Left ventricle myocardium superior (tissue), 1 donor: ENCODE data around the gene LINC00632. TPM values are rescaled to one million over a fixed set of nuclear protein-coding genes. Genes with fewer than 3 reads are reported as not detected.
"Not testable (repeated sequence)": the region's sequence is repeated elsewhere in the genome, so short reads cannot be mapped to it uniquely, and the experiment has no call there.

Experiments
- ATAC-seq: fragments of 200-7000 bp; cut with Tn5 transposase; one replicate; pipeline ENCODE4 v1.9.1; 2020; ENCODE audit warnings: mild to moderate bottlenecking, moderate library complexity
- DNase-seq: peaks from one replicate; pipeline ENCODE4 v3.0.0-alpha.2; 2020
- intact Hi-C: fragments of 100-400 bp; cut with micrococcal nuclease; formaldehyde crosslinking; loops from one replicate; pipeline ENCODE4 v1.11.0; 2022
- long read RNA-seq: library from polyadenylated mRNA; unstranded; transcript quantifications from one replicate; pipeline ENCODE4 v2.0.0, GENCODE V29; 2021
- total RNA-seq: library from RNA; stranded (reverse); fragmentation: NEBNext Ultra II Directional; extraction: Animal tissue kit (Norgen Biotek cat#: 25700); gene quantifications from one replicate; pipeline ENCODE4 v1.2.1, GENCODE V29; 2021
- donor health status: DM: no; HTN: yes; CAD: no; lungs with severe emphysema.

LINC00632 gene
- 122 TPM for total RNA-seq
- long read RNA-seq = 0 reads

DNA sequence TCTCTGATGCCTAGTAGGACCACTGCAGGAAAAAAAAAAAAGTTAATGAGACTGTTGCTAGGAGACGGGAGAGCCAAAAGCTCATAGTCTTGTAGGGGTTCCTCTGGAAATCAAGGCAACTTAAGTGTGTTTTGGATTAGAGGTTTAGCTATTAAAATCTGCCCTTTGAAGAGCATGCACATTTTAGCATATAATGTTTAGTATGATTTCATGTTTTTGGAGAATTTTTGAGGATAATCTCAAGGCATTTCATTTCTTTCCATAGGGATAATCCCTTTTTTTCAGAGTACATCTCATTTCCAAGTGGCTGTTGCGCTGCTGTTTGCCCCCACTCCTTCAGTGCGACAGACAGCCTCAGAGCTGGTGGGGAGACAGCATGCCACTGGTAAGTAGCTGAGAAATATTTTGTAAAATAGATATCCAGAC lies at the start of gene LINC00632:
TSS of gene LINC00632 (plus strand) at position 339 of the 426 bp plus-strand sequence.
- intact Hi-C loops = no loop called here
- peak; percentile 44 for ATAC-seq
- DNase-seq = no peak

DNA sequence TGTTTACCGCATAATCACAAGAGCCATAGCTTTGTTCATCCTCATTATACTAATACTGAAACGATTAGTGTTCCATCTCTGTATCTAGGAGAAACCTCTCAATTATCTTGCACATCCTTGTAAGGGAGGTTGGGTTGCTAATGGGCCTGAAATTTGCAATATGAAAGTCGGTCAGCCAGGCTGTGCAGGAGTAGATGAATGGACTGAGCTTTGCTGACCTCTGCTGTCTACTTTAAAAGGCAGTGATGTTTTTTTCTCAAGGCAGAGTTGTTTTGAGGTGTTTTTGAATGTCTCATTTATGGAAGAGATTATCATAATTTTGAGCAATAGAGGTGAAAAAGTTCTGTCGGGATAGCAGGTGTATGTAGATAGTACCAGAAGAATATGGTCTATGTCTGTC lies 47.9 kb upstream of the LINC00632 start:
- DNase-seq = no peak
- intact Hi-C loops = loop anchor here (10.0 kb wide), 1 partner anchor 607 kb away; no protein-coding TSS in a partner anchor
- ATAC-seq = no peak

DNA sequence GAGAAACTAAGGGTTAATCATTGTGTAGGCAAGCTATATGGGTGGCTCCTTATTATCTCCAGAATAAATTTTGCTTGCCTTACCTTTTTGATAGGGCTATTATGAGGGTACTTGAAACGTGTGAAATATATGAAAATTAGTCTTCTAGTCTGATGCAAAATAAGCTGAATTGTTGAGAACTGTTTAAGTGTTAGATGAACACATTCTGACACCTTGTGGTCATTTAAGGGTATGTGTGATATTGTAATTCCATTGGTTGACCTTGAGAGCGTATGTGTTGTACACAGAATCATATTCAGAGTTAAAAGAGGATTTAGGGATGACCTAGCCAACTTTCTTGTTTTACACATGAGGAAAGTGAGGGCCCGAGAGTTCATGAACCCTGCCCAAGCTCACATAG lies 44.6 kb upstream of the LINC00632 start:
- no peak for DNase-seq
- no peak for ATAC-seq
- intact Hi-C loops = loop anchor here (10.0 kb wide), 1 partner anchor 610 kb away; no protein-coding TSS in a partner anchor

DNA sequence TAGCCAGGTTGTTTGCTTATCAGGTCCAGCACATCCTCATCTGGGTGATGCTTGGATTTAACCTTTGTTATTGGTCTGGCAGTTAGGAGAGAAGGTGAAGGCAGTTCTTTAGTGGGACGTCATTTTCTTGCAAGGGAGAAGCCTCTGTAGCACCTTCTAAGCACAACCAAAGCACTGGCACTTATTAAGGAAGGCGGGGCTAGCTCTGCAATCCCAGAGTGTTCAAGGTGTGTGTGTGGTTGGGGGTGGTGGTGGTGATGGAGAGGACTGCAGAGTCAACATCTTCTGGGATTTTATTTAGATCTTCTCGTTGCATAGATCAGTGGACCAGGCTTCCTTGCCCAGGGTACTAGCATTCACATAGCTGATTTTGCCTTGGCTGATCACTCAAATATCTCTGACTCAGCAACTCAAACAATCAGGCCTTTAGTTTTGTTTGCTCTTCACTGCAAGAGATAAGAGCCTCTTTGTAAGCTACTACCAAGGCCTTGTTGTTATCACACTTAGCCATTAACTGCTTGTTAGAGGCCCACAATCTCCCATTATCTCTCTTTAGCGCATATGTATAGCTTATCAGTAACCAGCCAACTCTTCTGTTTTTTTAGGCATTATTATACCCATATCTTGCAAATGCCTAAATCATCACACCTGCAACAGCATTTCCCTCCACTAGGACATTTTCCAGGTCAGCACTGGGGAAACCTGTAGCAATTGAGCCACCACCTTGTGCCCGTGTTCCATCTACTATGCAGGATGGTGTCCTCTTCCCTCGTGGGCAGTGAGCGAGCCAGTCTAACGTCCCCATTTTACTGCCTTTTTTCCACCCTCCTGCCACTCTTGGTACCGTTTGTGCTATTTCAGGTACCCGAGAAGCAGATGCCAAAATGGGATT lies 36.5 kb upstream of the LINC00632 start:
- intact Hi-C loops = no loop called here
- ATAC-seq (no peak), DNase-seq (no peak)

DNA sequence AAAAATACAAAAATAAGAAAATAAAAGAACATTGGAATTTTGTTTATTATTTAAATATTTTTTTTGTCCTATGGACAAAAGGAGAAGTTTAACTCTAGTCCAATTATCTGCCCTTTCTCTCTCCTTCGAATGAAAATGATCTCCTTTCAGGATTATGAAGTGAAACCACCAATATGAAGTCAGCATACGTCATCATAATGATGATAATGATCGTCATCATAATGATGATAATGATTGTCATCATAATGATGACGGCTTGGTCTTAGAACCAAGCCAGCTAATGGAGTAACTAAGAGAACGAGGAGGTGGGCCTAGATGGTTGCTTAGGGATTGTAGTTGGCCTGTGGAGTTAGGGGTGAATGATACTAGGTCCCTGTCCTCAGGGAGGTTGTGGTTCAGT lies 21.9 kb upstream of the LINC00632 start:
- intact Hi-C loops = no loop called here
- DNase-seq = no peak
- no peak for ATAC-seq

DNA sequence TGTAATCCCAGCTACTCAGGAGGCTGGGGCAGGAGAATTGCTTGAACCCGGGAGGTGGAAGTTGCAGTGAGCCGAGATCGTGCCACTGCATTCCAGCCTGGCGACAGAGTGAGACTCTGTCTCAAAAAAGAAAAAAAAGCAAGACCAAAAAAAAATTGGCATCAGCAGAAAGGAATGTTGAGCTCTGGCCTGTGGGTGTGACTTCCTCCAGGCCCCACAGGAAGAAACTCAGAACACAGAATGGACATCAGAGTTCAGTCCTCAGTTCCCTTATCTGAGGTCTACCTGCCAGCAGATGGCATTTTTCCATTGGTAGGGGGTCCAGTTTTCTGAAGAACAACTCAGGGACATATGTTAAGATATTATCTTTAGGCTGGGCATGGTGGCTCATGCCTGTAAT lies 18.0 kb upstream of the LINC00632 start:
- not testable (repeated sequence) for DNase-seq

DNA sequence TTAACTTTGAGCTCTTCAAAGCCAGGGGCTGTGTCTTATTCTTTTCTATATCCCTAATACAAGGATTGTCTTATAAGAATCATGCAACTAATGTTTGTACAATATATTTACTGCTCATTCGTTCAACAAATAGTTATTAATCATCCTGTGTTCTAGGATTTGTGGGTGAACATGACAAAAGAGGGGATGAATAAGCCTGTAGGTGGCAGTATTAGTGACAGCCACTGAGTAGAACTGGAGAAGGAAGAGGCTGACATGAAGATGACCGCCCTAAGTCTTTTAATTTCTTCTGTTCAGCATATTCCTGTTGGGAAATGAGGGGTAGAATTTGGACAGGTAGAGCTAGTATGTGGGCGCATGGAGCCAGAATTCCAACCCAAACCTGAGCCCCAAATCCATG lies 11.9 kb upstream of the LINC00632 start:
- ATAC-seq = no peak
- no peak for DNase-seq
- intact Hi-C loops = no loop called here

More for the DNA sequence above, 18.0 kb upstream of the LINC00632 start:
- ATAC-seq, intact Hi-C loops: not testable (repeated sequence)

DNA sequence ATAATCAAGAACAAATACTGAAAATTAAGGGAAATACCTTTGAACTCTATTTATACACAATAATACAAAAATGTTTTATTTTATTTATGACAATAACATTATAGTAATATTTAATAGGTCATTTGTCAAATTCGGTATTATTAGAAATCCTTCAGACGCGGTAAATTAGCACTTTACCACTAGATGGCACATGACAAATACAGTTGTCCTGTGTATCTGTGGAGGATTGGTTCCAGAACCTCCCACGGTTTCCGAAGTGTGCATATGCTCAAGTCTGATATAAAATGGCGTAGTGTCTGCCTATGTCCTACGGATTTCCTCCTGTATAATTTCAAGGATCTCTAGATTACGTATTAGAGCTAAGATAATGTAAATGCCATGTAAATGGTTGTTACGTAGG lies 8.1 kb upstream of the LINC00632 start:
- intact Hi-C loops = no loop called here
- no peak for ATAC-seq
- DNase-seq = no peak

DNA sequence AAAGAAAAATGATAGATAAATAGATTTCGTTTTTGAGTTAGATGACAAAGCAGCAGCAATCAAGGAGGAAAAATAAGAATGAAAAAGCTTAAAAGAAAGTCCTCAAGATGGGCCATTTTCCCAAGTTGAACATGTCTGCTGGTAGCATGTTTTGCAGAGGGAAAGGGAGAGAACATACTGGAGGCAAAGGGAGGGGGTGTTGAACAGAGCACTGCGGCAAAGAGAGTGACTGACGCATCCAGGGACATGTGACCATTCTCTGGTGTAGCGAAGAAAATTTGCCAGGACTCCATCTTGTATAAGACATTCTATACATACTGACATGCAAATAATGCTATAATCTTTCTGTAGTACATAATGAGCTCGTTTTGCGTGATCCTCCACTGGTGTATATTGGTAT lies 1.2 kb downstream of the LINC00632 start:
- DNase-seq (no peak), ATAC-seq (peak; percentile 59)
- intact Hi-C loops = no loop called here

DNA sequence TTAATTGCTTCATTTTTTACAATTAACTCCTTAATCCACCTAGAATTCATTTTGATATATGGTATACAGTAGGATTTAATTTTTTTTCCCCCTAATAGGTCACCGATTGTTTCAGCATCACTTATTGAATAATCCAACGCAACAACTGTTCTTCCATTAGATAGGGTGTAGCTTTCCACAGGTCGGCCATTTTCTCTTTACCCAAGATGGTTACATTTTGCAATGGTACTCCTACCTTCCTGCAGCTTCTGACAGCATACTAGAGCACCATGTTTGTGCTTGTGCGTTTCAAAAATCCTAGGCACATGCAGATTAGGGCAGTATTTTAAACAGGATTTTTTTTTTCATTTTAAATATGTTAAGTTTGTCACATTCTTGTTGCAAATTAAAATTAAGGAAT lies 2.3 kb downstream of the LINC00632 start:
- ATAC-seq = no peak
- intact Hi-C loops = no loop called here
- DNase-seq = no peak

DNA sequence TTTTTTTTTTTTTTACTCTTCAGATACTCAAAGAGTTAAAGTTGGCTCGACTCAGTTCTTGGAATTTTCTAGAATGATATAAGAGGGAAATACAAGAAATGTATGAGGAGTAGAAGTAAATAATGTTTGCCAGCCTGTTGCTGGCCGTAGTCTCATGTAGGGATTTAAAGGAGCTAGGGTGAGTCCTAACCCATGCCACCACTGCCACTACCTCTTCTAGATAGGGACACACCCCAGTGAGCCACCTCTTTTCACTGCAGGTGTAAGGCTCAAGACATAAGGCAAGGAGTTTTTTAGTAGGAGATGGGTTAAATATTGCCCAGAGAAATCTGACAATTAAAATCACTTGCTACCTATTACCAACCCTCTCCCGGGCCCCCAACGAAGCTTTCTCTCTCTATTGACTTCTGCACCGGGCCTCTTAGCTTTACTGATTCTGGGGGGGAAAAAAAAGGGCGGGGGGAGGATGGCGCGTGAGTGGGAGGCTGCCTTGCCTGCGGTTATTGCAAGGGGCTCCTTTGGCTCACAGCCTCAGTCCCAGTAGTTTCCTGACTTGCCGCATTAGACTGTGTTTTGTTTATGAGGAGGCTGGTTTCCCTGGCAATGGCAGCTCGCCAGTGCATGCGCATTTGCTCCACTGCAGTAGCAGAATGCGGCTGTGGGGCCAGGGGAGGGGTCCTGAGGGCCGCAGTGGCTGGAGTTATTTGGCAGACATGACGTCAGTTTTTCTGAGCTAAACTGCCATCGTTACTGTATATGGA lies 3.0 kb downstream of the LINC00632 start:
- ATAC-seq = peak; percentile 75
- peak; percentile 71 for DNase-seq
- intact Hi-C loops = no loop called here

DNA sequence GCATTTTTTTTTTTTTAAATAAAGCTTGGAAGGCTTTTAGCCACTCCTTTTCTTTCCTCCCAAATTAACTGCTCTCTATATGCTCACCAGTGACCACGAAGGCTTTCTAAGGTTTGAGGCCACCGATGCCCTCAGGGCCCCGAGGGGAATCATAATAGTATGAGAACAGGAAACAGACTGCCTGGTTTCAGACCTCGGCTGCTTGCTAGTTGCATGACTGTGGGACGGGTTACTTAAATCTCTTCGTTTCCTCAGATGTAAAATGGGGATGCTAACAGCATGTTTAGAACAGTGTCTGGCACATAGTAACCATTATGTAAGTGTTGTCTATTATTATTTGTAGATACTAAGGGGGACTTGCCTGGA lies 3.6 kb downstream of the LINC00632 start:
- ATAC-seq (no peak), DNase-seq (no peak)
- intact Hi-C loops = no loop called here

DNA sequence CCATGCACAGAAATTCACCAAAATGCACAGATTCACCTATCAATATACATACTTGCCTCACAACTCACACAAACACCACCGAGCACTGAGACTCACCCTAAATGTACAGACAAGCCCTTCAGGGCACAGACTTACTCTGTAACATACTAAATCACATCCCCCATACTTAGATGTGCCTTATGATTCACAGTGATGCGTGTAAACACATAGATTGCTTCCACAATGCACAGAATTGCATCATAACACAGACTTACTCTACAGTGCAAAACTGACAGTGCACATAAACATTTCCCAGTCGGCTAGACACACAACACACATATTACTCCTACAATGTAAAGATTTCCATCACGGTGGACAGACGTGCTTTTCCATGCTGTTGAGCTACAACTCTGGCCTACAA lies 6.2 kb downstream of the LINC00632 start:
- ATAC-seq = no peak
- intact Hi-C loops = no loop called here

DNA sequence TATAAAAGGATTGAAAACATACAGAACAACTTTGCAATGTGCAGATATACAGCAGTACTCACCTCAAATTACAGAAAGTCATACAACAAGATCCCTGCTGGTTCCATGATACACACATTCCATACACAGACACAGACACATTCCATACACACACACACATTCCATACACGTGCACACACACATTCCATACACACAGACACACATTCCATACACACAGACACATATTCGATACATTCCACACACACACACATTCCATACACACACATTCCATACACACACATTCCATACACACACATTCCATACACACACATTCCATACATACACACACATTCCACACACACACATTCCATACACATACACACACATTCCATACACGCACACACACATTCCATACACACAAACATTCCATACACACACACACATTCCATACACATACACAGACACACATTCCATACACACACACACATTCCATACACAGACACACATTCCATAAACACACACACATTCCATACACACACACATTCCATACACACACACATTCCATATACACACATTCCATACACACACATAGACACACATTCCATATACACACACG lies 13.7 kb downstream of the LINC00632 start:
- DNase-seq (no peak), ATAC-seq (no peak)
- intact Hi-C loops = no loop called here

More for the DNA sequence above, 6.2 kb downstream of the LINC00632 start:
- DNase-seq = no peak

DNA sequence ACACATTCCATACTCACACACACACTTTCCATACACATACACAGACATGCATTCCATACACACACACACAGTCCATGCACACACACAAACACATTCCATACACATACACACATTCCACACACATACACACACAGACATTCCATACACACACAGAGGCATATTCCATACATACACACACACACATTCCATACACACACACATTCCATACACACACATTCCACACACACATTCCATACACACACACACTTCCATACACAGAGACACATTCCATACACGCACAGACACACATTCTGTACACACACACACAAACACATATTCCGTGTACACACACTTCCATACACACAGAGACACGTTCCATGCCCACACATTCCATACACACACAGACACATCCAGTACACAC lies 14.8 kb downstream of the LINC00632 start:
- no peak for ATAC-seq
- no peak for DNase-seq
- intact Hi-C loops = no loop called here

DNA sequence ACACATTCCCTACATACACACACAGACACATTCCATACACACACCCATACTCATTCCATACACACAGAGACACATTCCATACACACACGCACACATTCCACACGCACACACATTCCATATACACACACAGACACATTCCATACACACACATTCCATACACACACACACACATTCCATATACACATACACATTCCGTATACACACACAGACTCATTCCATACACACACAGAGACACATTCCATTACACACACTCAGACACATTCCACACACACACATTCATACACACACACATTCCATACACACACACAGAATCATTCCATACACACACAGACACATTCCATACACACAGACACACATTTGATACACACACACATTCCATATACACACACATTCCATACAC lies 15.2 kb downstream of the LINC00632 start:
- intact Hi-C loops = no loop called here
- ATAC-seq (no peak), DNase-seq (no peak)

DNA sequence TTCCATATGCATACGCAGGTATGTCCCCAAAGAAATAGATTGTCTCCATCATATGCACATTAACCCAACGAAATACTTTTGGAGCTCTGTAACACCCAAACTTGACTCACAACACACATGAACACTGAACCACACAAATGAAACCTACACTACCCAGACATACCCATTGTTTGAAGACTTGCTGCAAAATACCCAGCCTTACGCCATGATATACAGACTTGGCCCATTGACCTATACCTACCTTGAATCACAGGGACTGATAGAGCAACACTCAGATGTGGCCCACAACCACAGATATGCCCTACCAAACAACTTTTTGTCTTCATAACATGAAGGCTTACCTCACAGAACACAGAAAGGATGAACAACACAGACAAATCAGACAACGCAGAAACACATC lies 15.9 kb downstream of the LINC00632 start:
- intact Hi-C loops = no loop called here
- no peak for DNase-seq
- ATAC-seq = no peak

DNA sequence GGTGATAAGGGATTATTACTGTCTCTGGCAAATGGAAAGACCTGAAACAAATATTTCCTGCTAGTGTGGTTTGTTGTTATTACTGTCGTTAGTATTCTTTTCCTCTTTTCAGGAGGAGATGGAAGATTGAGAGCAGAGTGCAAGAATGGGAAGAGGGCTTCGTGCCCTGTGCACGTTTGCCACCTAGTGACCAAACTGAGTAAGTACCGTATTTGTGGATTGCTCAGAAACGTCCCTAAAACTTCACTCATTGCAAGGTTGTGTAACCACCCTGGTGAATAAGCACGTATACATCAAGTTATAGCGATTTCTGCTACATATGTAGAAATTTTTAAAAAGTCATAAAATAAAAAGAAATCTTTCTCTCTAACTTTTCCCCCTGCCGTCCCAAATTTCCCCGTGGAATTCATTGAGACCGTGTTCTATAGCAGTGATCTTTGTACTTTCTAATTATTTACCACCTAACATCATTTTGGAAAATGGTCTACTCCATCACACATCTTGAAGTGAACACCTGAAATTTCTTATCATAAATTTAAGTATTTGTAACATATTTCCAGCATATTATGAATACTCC lies 24.3 kb downstream of the LINC00632 start:
- no peak for DNase-seq
- intact Hi-C loops = no loop called here

DNA sequence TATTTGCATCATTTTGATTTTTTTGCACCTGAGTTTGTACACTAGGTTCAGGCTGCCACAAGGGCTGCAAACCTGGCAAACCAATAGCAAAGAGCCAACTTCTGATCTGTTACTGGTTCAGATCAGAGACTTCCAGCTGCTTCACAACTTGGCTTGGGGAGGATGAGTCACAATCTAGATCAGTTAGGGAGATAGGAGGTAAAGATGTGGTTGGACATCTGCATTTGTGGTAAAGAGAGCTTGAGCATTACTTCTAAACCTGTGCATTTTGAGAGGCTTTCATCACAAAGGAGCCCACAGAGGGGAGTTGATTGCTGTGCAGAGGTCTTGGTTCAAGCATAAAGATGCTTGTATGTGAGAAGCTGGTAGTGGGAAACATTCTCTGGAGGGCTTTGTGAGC lies 34.5 kb downstream of the LINC00632 start:
- ATAC-seq = no peak
- DNase-seq = no peak
- intact Hi-C loops = no loop called here

More for the DNA sequence above, 24.3 kb downstream of the LINC00632 start:
- ATAC-seq = peak; percentile 57

DNA sequence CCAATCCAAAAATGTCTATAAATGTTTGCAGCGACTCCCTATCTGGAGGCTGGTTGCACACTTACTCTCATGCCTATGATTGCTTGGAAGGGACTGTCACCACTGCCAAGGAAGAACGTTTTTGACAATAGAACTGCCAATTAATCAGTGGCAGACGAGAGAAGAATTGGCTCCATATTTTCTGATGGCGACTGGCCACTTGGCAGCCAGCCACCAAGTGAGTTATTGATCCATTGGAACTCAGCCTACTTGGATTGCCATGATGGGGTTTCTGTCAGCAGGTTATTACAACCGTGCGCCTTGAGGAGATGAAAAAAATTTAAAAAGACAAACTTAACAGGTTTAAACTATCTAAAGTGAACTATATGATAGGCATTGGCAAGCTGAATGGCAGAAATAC lies 47.4 kb downstream of the LINC00632 start:
- intact Hi-C loops = no loop called here
- DNase-seq (no peak), ATAC-seq (no peak)
